Transverse colon (tissue), 4 donors: ENCODE results near the gene TSHZ3. TPM values are rescaled to one million over a fixed set of nuclear protein-coding genes. Genes with fewer than 3 reads are reported as not detected.

Source experiments
- DNase-seq: peaks from one replicate; pipeline ENCODE4 v3.0.0-alpha.2; 2019
- H3K27ac ChIP-seq, 4 donors: fragments of 200-600 bp; sonication (generic); 2 replicates each; pipeline ENCODE4 v1.5.1; 2016 to 2018; ENCODE audit warnings: inconsistent platforms in 4 of 4
- H3K27me3 ChIP-seq: fragments of 200-600 bp; sonication (generic); 2 replicates; pipeline ENCODE4 v1.5.1; 2017; ENCODE audit warnings: inconsistent platforms
- H3K36me3 ChIP-seq, 4 donors: fragments of 200-600 bp; sonication (generic); 2 replicates each; pipeline ENCODE4 v1.5.1; 2017 to 2019; ENCODE audit warnings: inconsistent platforms in 4 of 4
- H3K4me1 ChIP-seq, 4 donors: fragments of 200-600 bp; sonication (generic); 2 replicates each; pipeline ENCODE4 v1.5.1; 2017 to 2020; ENCODE audit warnings: inconsistent platforms in 4 of 4
- H3K4me3 ChIP-seq, 4 donors: fragments of 200-600 bp; sonication (generic); 1 replicate in 1 of 4; 2 replicates in 3 of 4; pipeline versions ENCODE4 v1.5.1 to v1.6.1; 2017 to 2019; ENCODE audit warnings: inconsistent platforms in 4 of 4
- H3K9me3 ChIP-seq, 2 donors: fragments of 200-600 bp; sonication (generic); 2 replicates each; pipeline ENCODE4 v1.5.1; 2017 to 2019; ENCODE audit warnings: inconsistent platforms in 2 of 2
- EP300 ChIP-seq: sonication (generic); formaldehyde crosslinking; IDR thresholded peaks from one replicate; pipeline ENCODE4 v1.6.1; 2017; ENCODE audit warnings: antibody characterized with exemption, low read depth
- POLR2A ChIP-seq: fragments of 450-650 bp; IDR thresholded peaks from one replicate; pipeline ENCODE4 v1.6.1; 2016; ENCODE audit warnings: antibody characterized with exemption, mild to moderate bottlenecking, moderate library complexity
- POLR2AphosphoS5 ChIP-seq, 3 donors: sonication (generic); formaldehyde crosslinking; IDR thresholded peaks; one replicate each; pipeline ENCODE4 v1.6.1; 2016; ENCODE audit warnings: antibody characterized with exemption in 3 of 3
- WGBS, 2 donors: methylation state at CpG; one replicate each; pipeline ENCODE4 v1.1.5; 2018; ENCODE audit warnings: low coverage in 1 of 2; 5-methylcytosine and 5-hydroxymethylcytosine counted together
- in situ Hi-C, 4 donors: fragments of 200-750 bp; cut with MboI; loops; one replicate each; pipeline versions ENCODE4 v1.15.0 to v1.15.1; 2017; ENCODE audit warnings: low sequenced_read_pairs in 3 of 4, low pct_ligation_motif_present in 1 of 4, low pct_unique_long_range_greater_than_20kb in 1 of 4
- intact Hi-C: fragments of 100-400 bp; cut with DNase I; formaldehyde crosslinking; loops from one replicate; pipeline ENCODE4 v1.15.1; 2023; ENCODE audit warnings: low total_unique reads
- total RNA-seq, 4 donors: library from RNA; depleted of rRNA; stranded (reverse); fragments of >200 nt; gene quantifications; one replicate each; pipeline ENCODE4 v1.1.0, GENCODE V29; 2016
- TF ChIP-seq, protein P1 (sequence below), 5 experiments: fragments of 200-600 bp in 3 of 5; fragments of 450-650 bp in 2 of 5; sonication (generic) in 3 of 5; IDR thresholded peaks; 1 replicate in 2 of 5; 2 replicates in 3 of 5; pipeline ENCODE4 v1.5.1; 2016 to 2017; ENCODE audit warnings: antibody characterized with exemption in 5 of 5, inconsistent platforms in 3 of 5, mild to moderate bottlenecking in 2 of 5, moderate library complexity in 1 of 5

The TSHZ3 gene
- total RNA-seq, 4 donors from 2014 or later, result 3.0 to 6.4 (median 4.6) TPM

DNA sequence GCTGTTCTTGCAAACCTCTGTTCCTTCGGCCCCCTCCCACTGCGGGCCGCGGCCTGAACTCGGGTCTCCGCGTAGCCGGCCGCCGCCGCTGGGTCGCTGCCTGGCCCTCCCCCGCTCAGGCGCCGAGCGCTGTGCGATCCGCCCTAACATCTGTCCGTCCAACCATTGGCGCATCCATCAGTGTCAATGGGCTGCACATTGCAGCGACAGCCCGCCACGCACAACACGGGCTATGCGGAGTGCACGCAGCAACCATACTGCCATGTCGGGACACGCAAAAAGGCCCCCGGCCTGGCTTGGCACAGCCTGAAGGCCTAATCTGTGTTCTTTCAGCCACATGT lies 2.6 kb upstream of the TSHZ3 start:
- no peak for TF ChIP-seq EP300
- no peak for TF ChIP-seq POLR2AphosphoS5 (IDR thresholded peaks at IDR 0.05)
- TF ChIP-seq, protein P1, sequence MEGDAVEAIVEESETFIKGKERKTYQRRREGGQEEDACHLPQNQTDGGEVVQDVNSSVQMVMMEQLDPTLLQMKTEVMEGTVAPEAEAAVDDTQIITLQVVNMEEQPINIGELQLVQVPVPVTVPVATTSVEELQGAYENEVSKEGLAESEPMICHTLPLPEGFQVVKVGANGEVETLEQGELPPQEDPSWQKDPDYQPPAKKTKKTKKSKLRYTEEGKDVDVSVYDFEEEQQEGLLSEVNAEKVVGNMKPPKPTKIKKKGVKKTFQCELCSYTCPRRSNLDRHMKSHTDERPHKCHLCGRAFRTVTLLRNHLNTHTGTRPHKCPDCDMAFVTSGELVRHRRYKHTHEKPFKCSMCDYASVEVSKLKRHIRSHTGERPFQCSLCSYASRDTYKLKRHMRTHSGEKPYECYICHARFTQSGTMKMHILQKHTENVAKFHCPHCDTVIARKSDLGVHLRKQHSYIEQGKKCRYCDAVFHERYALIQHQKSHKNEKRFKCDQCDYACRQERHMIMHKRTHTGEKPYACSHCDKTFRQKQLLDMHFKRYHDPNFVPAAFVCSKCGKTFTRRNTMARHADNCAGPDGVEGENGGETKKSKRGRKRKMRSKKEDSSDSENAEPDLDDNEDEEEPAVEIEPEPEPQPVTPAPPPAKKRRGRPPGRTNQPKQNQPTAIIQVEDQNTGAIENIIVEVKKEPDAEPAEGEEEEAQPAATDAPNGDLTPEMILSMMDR (IDR thresholded peaks at IDR 0.05), result no peak
- TF ChIP-seq POLR2A, result no peak
- H3K36me3 ChIP-seq, result no peaks in the 10 kb centered on the region
- no peaks in the 10 kb centered on the region for H3K9me3 ChIP-seq
- H3K4me3 ChIP-seq, result peak overlapping the region; percentile 51 to 97 (median 76)
- intact Hi-C loops, result no loop called here
- H3K27me3 ChIP-seq, result peaks cover 96% of the 10 kb centered on the region
- 21% methylated on average over 29 of the region's 29 CpGs; no CpG with 5 or more reads in 1 of the 2 donors for WGBS, 2 donors
- in situ Hi-C loops, result loop anchor here in 2 of 4 donors (25.0 kb wide), 2 partner anchors 565 to 665 kb away; no protein-coding TSS in a partner anchor
- peak overlapping the region; percentile 93 to 97 (median 96) for H3K27ac ChIP-seq
- no peak for DNase-seq
- H3K4me1 ChIP-seq, result peaks cover 0 to 45% (median 18%) of the 10 kb centered on the region in 4 donors

DNA sequence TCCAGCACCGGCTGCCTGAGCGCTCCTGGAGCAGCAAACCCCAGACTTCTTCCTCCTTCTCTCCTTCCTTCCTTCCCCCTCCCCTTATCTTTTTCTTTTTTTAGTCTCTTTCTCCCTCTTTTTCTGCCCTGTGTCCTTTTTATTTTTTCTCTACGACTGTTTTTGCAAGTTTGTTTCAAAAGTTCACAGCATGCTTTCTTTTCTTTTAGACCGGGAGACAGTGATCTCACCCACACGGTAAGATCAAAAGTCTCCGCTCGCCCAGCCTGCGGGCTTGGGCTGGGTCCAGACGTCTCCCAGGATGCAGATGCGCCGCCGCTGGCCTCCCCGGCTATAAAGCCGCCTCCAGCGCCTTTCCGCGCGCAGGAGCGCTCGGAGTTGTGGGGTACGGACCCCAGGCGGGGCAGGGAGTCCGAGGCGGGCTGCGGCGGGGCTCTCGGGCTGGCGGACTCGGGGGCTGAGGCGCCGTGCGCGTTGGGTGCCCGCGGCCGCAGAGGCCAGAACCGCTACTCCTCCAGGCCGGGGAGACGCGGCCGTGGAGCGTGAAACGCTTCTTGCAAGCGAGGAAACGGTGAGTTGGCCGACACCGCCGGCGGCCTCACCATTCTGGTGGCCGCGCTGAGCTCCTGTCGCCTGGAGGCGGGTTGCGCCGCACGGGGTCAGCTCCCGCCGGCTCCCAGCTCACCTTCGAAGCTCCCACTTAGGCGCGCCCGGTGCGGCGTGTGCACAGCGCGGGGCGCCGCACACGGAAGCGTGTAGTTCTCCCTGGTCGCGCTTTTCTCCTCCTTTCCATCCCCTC lies 2.0 kb upstream of the TSHZ3 start:
- Histone ChIP-seq H3K36me3 (no peaks in the 10 kb centered on the region), H3K9me3 (no peaks in the 10 kb centered on the region), H3K27me3 (peaks cover 96% of the 10 kb centered on the region), H3K27ac (peak overlapping the region; percentile 93 to 97 (median 96)), H3K4me3 (peak overlapping the region; percentile 51 to 97 (median 76)), H3K4me1 (peaks cover 0 to 41% (median 18%) of the 10 kb centered on the region in 4 donors)
- DNase-seq, result peak; percentile 31
- TF ChIP-seq, protein P1 (IDR thresholded peaks at IDR 0.05), result no peak
- TF ChIP-seq EP300 (no peak), POLR2A (no peak), POLR2AphosphoS5 (IDR thresholded peaks at IDR 0.05) (no peak)
- 13% methylated on average over 60 of the region's 72 CpGs; no CpG with 5 or more reads in 1 of the 2 donors for WGBS, 2 donors
- intact Hi-C loops, result no loop called here
- in situ Hi-C loops, result loop anchor here in 2 of 4 donors (25.0 kb wide), 2 partner anchors 564 to 664 kb away; no protein-coding TSS in a partner anchor

DNA sequence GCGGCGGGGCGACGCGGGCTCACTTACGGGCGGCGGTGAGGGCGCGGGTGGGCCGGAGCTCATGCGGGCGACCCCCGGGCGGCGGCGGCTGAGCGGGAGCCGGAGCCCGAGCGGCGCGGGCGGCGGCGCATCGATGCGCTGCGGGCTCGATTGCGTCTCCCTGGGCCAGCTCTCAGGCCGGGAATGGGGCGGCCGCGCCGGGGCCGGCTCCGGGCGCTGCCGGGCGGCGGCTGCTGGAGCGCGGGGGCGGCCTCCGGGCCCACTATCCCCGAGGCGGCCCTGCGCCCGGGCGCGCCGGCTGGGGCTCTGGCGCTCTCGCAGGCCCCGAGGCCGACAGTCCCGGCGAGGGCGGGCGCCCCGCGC lies 1.4 kb upstream of the TSHZ3 start:
- Histone ChIP-seq H3K4me3 (peak overlapping the region; percentile 71 to 97 (median 90)), H3K9me3 (no peaks in the 10 kb centered on the region), H3K4me1 (peaks cover 0 to 41% (median 18%) of the 10 kb centered on the region in 4 donors), H3K27me3 (peaks cover 94% of the 10 kb centered on the region), H3K36me3 (no peaks in the 10 kb centered on the region), H3K27ac (peak overlapping the region; percentile 93 to 97 (median 96))
- 17% methylated on average over 22 of the region's 63 CpGs; no CpG with 5 or more reads in 1 of the 2 donors for WGBS, 2 donors
- in situ Hi-C loops, result loop anchor here in 2 of 4 donors (25.0 kb wide), 2 partner anchors 563 to 663 kb away; no protein-coding TSS in a partner anchor
- intact Hi-C loops, result no loop called here
- TF ChIP-seq EP300 (no peak), POLR2AphosphoS5 (IDR thresholded peaks at IDR 0.05) (no peak), POLR2A (no peak)
- TF ChIP-seq, protein P1 (IDR thresholded peaks at IDR 0.05), result no peak
- DNase-seq, result peak; percentile 41

DNA sequence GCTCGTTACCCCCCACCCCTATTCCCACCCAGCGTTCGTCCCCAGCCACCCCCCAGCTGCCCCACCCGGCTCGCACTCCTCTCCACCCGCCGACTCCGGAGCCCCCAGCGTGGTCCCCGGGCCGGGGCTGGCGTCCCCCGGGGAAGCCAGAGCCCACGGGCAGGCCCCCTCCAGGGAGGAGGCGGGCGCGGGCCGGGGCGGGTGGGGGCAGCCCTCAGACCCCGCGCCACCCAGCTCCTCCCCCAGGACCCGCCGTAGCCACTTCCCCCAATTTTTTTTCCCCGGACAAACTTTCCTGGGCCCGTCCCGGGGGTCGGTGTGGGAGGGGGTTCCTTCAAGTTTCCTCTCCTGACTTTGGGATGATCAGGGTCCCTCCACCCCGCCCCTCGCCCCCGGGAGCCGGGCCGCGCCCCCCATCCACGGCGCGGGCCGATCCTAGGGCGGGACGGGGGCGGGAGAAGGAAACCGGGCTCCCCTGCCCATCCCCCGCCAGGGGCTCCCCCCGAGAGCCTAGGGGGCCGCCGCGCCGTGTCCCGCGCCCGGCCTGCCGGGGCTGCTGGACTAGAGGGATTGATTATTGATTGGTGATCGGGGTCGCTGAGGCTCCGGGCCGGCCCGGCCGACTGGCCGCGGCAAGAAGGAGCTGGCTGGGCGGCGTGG lies 927 bp upstream of the TSHZ3 start:
- Histone ChIP-seq H3K27me3 (peaks cover 91% of the 10 kb centered on the region), H3K4me1 (peaks cover 0 to 42% (median 18%) of the 10 kb centered on the region in 4 donors), H3K9me3 (no peaks in the 10 kb centered on the region), H3K27ac (peak overlapping the region; percentile 93 to 97 (median 96)), H3K4me3 (peak overlapping the region; percentile 71 to 97 (median 90)), H3K36me3 (no peaks in the 10 kb centered on the region)
- WGBS, 2 donors, result 12% methylated on average over 30 of the region's 61 CpGs; no CpG with 5 or more reads in 1 of the 2 donors
- intact Hi-C loops (no loop called here), in situ Hi-C loops (loop anchor here in 2 of 4 donors (25.0 kb wide), 2 partner anchors 563 to 663 kb away; no protein-coding TSS in a partner anchor)
- no peak for DNase-seq
- TF ChIP-seq EP300 (no peak), POLR2A (no peak), POLR2AphosphoS5 (IDR thresholded peaks at IDR 0.05) (no peak)
- TF ChIP-seq, protein P1 (IDR thresholded peaks at IDR 0.05), result no peak
